ENCODE measurements around the gene WFIKKN1.

The WFIKKN1 gene

GRCh38 chr16:659618-660017, 28.8 kb downstream of the WFIKKN1 start:
- no peak for DNase-seq

GRCh38 chr16:660132-660458, 29.3 kb downstream of the WFIKKN1 start:
- no peak for DNase-seq

- DNase-seq: peak; percentile 75
These were observed 29.8 kb downstream of the WFIKKN1 start for GRCh38 chr16:660459-661183.

GRCh38 chr16:661184-661821, 30.5 kb downstream of the WFIKKN1 start:
- DNase-seq: no peak

- no peak for DNase-seq
These were observed 31.3 kb downstream of the WFIKKN1 start for GRCh38 chr16:662095-662494.

- no peak for DNase-seq
These were observed 31.8 kb downstream of the WFIKKN1 start for GRCh38 chr16:662597-662996.

GRCh38 chr16:666572-666971, 35.8 kb downstream of the WFIKKN1 start:
- no peak for DNase-seq

- no peak for DNase-seq
These were observed 36.5 kb downstream of the WFIKKN1 start for GRCh38 chr16:667113-667779.

- peak; percentile 85 for DNase-seq
These were observed 37.2 kb downstream of the WFIKKN1 start, which contains the start of gene RHOT2 for GRCh38 chr16:667780-668518. Gene RHOT2, plus strand, starts transcription at chr16:668132. Its CDS starts 68 bp downstream, at chr16:668200.

GRCh38 chr16:668519-669171, 37.9 kb downstream of the WFIKKN1 start:
- no peak for DNase-seq

GRCh38 chr16:669666-670065, 38.9 kb downstream of the WFIKKN1 start:
- DNase-seq: no peak

- DNase-seq: no peak
These were observed 39.9 kb downstream of the WFIKKN1 start for GRCh38 chr16:670485-671352.

- DNase-seq: no peak
These were observed 40.8 kb downstream of the WFIKKN1 start for GRCh38 chr16:671353-672131.

GRCh38 chr16:672371-672770, 41.6 kb downstream of the WFIKKN1 start:
- no peak for DNase-seq

GRCh38 chr16:672851-673250, 42.1 kb downstream of the WFIKKN1 start:
- DNase-seq: no peak

- DNase-seq: no peak
These were observed 42.7 kb downstream of the WFIKKN1 start for GRCh38 chr16:673399-673991.

- no peak for DNase-seq
These were observed 43.6 kb downstream of the WFIKKN1 start for GRCh38 chr16:674214-674881.

GRCh38 chr16:674968-675883, 44.4 kb downstream of the WFIKKN1 start, which contains the start of gene RHBDL1:
Gene RHBDL1, plus strand, starts transcription at chr16:675671. Its CDS starts 120 bp downstream, at chr16:675791.
- no peak for DNase-seq

Data from NCI-H774 (cell line).